Measurements from ENCODE around the gene HID1. TPM values are rescaled to one million over a fixed set of nuclear protein-coding genes. Genes with fewer than 3 reads are reported as not detected.
A peak's percentile ranks its signal among the peaks of the same experiment; 100 is the strongest.

Gene HID1
- total RNA-seq, 4 donors from 2014 or later: 80.0 to 148 (median 124) TPM

GRCh38 chr17:74952431-74953133 lies 20.0 kb downstream of the HID1 start:
- peak in 2 of 3 donors; percentile 80 to 82 for DNase-seq
- TF ChIP-seq CTCF (IDR thresholded peaks at IDR 0.05) (no peak), POLR2A (IDR thresholded peaks at IDR 0.05) (peak in 1 of 2 donors; percentile 31)
- H3K4me3 ChIP-seq: peak overlapping the region in 1 of 4 donors; percentile 25
- no peaks in the 10 kb centered on the region for H3K9me3 ChIP-seq
- H3K27ac ChIP-seq: peak overlapping the region in 3 of 4 donors; percentile 75 to 93 (median 92)
- H3K36me3 ChIP-seq: no peaks in the 10 kb centered on the region
- no peaks in the 10 kb centered on the region for H3K27me3 ChIP-seq
- peaks cover 0 to 30% (median 0%) of the 10 kb centered on the region in 4 donors for H3K4me1 ChIP-seq

GRCh38 chr17:74951680-74952421 lies 20.7 kb downstream of the HID1 start:
- Histone ChIP-seq H3K9me3 (no peaks in the 10 kb centered on the region), H3K27ac (peak overlapping the region in 3 of 4 donors; percentile 75 to 93 (median 92)), H3K4me3 (peak overlapping the region in 1 of 4 donors; percentile 22), H3K4me1 (peaks cover 0 to 30% (median 0%) of the 10 kb centered on the region in 4 donors), H3K36me3 (no peaks in the 10 kb centered on the region), H3K27me3 (no peaks in the 10 kb centered on the region)
- TF ChIP-seq CTCF (IDR thresholded peaks at IDR 0.05) (no peak), POLR2A (IDR thresholded peaks at IDR 0.05) (no peak)
- DNase-seq: no peak

- Histone ChIP-seq H3K36me3 (no peaks in the 10 kb centered on the region), H3K27me3 (no peaks in the 10 kb centered on the region), H3K9me3 (no peaks in the 10 kb centered on the region), H3K27ac (no peak overlapping the region), H3K4me3 (no peak overlapping the region), H3K4me1 (peaks cover 0 to 30% (median 0%) of the 10 kb centered on the region in 4 donors)
- DNase-seq: no peak
- TF ChIP-seq POLR2A (IDR thresholded peaks at IDR 0.05): no peak
- TF ChIP-seq CTCF (IDR thresholded peaks at IDR 0.05): no peak
These were observed 21.5 kb downstream of the HID1 start for GRCh38 chr17:74951065-74951464.

GRCh38 chr17:74950207-74950606 lies 22.4 kb downstream of the HID1 start:
- Histone ChIP-seq H3K4me3 (no peak overlapping the region), H3K36me3 (no peaks in the 10 kb centered on the region), H3K27ac (no peak overlapping the region), H3K4me1 (peaks cover 0 to 30% (median 0%) of the 10 kb centered on the region in 4 donors), H3K27me3 (no peaks in the 10 kb centered on the region), H3K9me3 (no peaks in the 10 kb centered on the region)
- no peak for DNase-seq
- no peak for TF ChIP-seq POLR2A (IDR thresholded peaks at IDR 0.05)
- TF ChIP-seq CTCF (IDR thresholded peaks at IDR 0.05): no peak

GRCh38 chr17:74949455-74950115 lies 23.0 kb downstream of the HID1 start:
- TF ChIP-seq CTCF (IDR thresholded peaks at IDR 0.05) (no peak), POLR2A (IDR thresholded peaks at IDR 0.05) (no peak)

More at GRCh38 chr17:74949455-74950115, 23.0 kb downstream of the HID1 start:
- Histone ChIP-seq H3K27me3 (no peaks in the 10 kb centered on the region), H3K4me3 (no peak overlapping the region), H3K9me3 (no peaks in the 10 kb centered on the region), H3K27ac (no peak overlapping the region), H3K36me3 (no peaks in the 10 kb centered on the region), H3K4me1 (peaks cover 0 to 30% (median 0%) of the 10 kb centered on the region in 4 donors)
- no peak for DNase-seq
